GM21526 (cell line): ENCODE data around the gene EVI2B.
"Not testable (repeated sequence)": the region's sequence is repeated elsewhere in the genome, so short reads cannot be mapped to it uniquely, and the experiment has no call there.

Experiments used
- ATAC-seq: cut with Tn5 transposase; IDR thresholded peaks from one replicate; pipeline ENCODE4 v1.9.1; 2021; ENCODE audit warnings: moderate library complexity; ENCODE audit not compliant: unreplicated experiment, low FRiP score

Gene EVI2B

GRCh38 chr17:31311526-31311925 is 2.3 kb downstream of the EVI2B start:
- ATAC-seq, result no peak

DNA sequence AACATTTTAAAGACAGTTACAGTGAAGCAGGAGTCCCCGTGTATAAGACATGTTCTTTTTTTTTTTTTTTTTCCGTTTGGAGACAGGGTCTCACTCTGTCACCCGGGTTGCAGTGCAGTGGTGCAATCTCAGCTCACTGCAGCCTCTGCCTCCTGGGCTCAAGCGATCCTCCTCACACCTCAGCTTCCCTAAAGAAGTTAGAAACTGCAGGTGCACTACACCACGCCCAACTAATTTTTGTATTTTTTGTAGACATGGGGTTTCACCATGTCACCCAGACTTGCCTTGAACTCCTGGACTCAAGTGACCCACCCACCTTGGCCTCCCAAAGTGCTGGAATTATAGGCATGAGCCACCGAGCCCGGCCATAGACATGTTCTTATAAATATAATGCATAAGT is 3.0 kb downstream of the EVI2B start:
- ATAC-seq, result no peak

DNA sequence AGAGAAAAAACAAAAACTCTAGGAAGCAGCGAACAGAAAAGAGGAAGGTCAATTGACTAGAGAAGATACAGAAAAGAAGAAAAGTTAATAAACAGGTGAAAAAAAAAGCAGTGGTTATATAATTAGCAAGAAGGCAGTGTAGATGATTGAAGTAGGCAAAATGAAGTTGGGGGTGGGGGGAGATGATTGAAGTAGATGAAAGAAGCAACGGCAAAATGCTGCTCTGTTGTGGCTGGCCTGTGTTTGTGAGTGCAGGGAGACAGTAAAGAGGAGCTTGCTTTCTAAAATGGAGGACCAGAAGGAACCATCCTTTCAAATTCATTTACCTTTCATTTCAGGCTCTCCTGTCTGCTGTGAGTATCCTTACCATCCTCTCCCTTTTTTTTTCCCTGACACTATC is 3.6 kb downstream of the EVI2B start:
- no peak for ATAC-seq

- ATAC-seq, result no peak
These were observed 4.3 kb downstream of the EVI2B start for GRCh38 chr17:31309556-31309955.

DNA sequence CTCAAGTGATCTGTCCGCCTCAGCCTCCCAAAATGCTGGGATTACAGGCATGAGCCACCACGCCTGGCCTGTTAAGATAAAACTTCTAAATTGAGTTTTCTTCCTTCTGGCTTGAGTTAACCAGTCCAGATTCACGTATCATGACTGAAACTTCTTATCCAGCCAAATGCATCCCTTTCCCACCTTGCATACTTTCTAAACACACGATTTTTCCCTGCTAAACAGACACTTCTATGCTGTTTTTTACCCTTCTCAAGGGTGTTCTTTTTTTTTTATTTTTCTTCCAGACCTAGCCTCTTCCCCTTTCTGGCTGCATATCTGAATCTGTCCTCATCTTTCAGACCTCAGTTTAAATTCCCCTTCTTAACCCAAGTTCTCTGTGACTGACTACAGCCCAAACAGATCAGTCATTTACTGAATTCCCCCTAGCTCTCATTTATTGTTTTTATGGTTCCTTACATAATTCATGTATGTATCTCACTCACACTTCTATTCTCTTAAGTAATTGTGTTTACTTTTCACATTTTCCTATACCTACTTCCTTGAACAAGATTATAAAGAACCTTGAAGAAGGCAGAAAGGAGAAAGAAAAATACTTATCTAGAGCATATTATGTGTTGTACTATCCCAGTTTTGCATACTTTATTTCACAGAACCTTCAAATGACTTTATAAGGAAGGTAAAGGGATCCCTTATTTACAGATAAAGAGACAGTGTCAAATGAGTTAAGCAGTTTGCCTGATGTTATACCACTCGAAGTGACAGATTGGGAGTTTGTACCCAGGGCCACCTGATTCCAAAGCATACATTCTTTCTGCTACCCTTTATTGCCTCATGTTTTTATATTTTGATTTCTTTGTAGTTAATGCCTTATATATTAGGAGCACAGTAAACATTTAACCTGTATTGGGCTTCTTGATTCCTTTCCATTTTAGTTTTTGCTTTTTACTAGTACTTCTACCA is 5.2 kb downstream of the EVI2B start:
- no peak for ATAC-seq

GRCh38 chr17:31307640-31308039 is 6.2 kb downstream of the EVI2B start:
- no peak for ATAC-seq

DNA sequence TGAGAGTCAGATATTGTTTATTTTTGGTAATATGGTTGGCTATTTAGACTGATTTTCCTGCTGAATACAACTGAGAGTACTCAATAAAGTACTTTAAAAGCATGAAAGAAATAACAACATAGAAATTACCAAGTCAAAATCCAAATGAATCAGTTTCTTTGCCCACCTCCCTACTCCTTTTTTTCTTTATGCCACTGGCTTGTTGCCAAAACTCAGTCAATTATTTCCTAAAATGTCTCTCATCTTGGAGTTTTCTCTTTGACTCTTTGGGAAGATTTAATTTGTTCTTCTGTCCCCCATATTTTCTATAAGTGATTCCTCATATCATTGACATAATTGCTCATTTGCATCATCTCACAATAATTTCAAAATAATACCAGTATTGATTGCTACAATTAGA is 14.2 kb downstream of the EVI2B start:
- ATAC-seq, result no peak

- ATAC-seq, result no peak
These were observed 16.8 kb downstream of the EVI2B start, which contains the start of gene OMG for GRCh38 chr17:31297090-31297489. Gene OMG (minus strand): TSS chr17:31297239. CDS start chr17:31296331, 908 bp downstream.

GRCh38 chr17:31296142-31296541 is 17.7 kb downstream of the EVI2B start:
- no peak for ATAC-seq

- no peak for ATAC-seq
These were observed 18.4 kb downstream of the EVI2B start for GRCh38 chr17:31295489-31295871.

- ATAC-seq, result no peak
These were observed 18.9 kb downstream of the EVI2B start for GRCh38 chr17:31294820-31295488.

DNA sequence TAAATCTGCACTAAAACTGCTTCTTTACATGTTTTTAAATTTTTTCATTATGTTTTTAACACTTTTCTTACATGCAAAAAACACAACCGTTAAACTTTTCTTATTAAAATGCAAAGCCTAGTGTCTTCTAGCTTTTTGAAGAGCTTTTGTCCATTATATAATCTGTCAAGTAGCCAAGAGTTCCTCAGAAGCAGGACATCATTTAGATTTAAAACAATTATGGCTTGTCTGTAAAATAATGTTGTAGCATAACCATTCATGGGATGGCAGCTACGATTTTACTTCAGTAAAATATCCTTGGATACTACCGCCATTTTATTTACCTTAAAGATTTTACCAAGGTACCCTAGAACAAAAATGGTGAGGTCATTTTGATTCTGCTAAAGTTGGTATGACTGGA is 19.6 kb downstream of the EVI2B start:
- no peak for ATAC-seq

GRCh38 chr17:31293581-31293980 is 20.3 kb downstream of the EVI2B start:
- ATAC-seq, result no peak

- ATAC-seq, result no peak
These were observed 22.0 kb downstream of the EVI2B start for GRCh38 chr17:31291820-31292219.

GRCh38 chr17:31289790-31290189 is 24.1 kb downstream of the EVI2B start:
- no peak for ATAC-seq

GRCh38 chr17:31287932-31288331 is 25.9 kb downstream of the EVI2B start:
- ATAC-seq, result not testable (repeated sequence)

DNA sequence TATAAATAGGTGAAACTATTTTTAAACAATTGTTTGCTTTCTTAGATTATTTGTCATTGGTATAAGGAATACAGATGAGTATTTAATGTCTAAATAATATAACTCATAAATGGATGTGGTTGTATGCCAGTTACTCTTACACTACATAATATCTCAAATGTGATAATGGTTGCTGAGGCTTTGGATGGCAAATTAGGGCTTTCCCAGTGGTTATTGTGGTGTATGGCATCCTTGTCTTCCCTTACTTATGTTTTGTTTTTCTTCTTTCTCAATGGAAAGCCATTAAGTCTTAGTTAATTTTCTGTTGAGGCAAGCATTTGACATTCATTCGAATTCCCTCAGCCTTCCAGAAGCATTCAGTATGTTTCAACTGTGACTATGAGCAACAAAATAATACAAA is 27.3 kb downstream of the EVI2B start:
- ATAC-seq, result no peak

DNA sequence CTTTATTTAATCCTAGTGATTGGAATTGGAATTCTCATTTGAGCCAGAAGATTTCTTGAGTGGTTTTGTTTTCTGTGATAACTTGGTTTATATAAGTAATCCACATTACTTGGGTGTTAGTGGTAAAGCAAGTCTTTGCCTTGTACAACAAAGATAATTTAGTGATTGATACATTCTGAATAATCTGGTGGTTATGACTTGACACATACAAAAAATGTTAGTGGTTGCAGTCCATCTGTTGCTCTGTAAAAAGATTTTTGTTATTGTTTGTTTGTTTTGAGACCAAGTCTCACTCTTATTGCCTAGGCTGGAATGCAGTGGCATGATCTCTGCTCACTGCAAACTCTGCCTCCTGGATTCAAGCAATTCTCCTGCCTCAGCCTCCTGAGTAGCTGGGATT is 30.0 kb downstream of the EVI2B start:
- ATAC-seq, result no peak

DNA sequence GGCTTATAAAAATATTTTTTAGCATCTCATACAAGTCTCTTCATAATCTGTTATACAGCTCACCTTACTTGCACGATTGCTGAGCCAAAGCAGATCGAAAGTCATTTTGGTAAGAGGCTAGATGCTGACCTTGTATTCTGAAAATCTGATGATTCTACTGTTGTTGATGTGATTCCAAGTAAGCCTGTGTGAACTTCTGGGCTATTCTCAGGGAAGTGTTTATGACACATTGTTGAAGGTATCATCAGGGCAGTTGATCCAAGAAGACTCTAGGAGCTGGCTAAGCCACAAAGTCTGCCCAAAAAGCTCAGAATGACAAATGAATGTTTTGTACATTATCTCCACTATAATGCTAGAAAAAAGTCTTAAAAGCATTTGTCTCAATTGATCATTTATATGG is 32.8 kb downstream of the EVI2B start:
- no peak for ATAC-seq

DNA sequence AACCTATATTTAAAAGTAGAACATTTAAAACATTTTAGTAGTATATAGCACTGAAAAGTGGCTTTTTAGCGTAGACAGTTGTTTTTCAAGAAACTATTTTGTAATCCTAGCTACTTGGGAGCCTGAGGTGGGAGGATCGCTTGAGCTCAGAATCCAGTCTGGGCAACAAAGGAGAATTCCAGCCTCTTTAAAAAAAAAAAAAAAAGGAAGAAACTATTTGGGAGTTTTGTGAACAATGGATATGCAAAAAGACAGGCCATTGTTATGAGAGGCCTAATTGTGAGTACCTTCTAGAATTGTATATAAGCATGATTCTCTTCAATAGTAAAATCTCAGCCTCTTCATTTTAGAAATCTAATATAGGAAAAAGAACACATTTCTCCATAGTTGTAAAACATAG is 34.5 kb downstream of the EVI2B start:
- no peak for ATAC-seq

GRCh38 chr17:31275116-31275515 is 38.7 kb downstream of the EVI2B start:
- no peak for ATAC-seq

GRCh38 chr17:31274252-31274651 is 39.6 kb downstream of the EVI2B start:
- ATAC-seq, result no peak
